ENCODE results near the gene SVIL.

The SVIL gene

DNA sequence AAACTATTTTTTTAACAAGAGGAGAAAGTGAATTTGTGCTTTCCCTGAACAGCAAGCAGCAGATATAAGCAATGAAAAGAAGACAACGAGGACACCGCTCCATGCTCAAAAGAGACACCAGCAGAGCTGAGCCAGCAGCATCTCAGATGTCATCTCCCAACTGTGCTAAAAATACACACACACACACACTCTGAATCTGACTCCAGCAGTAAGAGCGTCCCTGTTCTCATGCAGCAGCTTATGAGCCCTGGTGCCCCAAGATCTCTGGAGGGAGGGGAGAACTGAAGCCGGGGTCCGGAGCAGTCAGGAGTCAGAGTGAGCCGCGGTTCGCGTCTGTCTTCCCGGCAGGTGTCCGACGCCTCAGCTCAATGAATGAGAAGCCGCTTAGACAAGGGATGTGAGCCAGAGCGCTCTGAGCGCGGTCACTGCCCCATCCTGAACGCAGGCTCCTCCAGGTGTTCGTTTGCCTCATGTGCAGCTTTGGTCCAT is 49.2 kb downstream of the SVIL start:
- TF ChIP-seq EGR1 (IDR thresholded peaks at IDR 0.05): no peak
- TF ChIP-seq, protein P1, sequence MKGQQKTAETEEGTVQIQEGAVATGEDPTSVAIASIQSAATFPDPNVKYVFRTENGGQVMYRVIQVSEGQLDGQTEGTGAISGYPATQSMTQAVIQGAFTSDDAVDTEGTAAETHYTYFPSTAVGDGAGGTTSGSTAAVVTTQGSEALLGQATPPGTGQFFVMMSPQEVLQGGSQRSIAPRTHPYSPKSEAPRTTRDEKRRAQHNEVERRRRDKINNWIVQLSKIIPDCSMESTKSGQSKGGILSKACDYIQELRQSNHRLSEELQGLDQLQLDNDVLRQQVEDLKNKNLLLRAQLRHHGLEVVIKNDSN (IDR thresholded peaks at IDR 0.05): no peak
- TF ChIP-seq, protein P2, sequence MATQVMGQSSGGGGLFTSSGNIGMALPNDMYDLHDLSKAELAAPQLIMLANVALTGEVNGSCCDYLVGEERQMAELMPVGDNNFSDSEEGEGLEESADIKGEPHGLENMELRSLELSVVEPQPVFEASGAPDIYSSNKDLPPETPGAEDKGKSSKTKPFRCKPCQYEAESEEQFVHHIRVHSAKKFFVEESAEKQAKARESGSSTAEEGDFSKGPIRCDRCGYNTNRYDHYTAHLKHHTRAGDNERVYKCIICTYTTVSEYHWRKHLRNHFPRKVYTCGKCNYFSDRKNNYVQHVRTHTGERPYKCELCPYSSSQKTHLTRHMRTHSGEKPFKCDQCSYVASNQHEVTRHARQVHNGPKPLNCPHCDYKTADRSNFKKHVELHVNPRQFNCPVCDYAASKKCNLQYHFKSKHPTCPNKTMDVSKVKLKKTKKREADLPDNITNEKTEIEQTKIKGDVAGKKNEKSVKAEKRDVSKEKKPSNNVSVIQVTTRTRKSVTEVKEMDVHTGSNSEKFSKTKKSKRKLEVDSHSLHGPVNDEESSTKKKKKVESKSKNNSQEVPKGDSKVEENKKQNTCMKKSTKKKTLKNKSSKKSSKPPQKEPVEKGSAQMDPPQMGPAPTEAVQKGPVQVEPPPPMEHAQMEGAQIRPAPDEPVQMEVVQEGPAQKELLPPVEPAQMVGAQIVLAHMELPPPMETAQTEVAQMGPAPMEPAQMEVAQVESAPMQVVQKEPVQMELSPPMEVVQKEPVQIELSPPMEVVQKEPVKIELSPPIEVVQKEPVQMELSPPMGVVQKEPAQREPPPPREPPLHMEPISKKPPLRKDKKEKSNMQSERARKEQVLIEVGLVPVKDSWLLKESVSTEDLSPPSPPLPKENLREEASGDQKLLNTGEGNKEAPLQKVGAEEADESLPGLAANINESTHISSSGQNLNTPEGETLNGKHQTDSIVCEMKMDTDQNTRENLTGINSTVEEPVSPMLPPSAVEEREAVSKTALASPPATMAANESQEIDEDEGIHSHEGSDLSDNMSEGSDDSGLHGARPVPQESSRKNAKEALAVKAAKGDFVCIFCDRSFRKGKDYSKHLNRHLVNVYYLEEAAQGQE (IDR thresholded peaks at IDR 0.05; ENCODE audit: low read depth): no peak
- no peak for TF ChIP-seq EP300 (IDR thresholded peaks at IDR 0.05; ENCODE audit: borderline replicate concordance)
- TF ChIP-seq ZBTB7A (IDR thresholded peaks at IDR 0.05; ENCODE audit: low read depth): no peak
- TF ChIP-seq NFIC (IDR thresholded peaks at IDR 0.05): no peak
- no peak for TF ChIP-seq CREB1 (IDR thresholded peaks at IDR 0.05; ENCODE audit: low read depth)

DNA sequence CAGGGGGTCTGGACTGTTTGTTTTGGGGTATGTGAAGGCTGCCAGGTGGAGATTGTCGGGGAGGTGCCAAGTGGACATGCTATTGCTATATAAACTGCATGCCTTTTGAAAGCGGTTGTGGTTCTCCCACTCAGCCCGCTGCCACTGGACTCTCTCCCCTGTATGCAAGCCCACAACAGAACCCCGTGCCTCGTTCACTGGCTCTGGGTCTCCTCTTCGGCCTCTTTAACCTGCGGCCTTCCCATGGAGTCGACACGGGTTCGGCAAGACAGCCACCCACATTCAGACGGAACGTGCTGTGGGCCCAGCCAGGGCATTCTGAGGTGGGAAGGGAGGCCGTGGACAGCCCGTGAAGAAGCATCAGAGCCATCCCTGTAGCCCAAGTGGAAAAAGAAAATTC is 50.3 kb downstream of the SVIL start:
- TF ChIP-seq ZBTB7A (IDR thresholded peaks at IDR 0.05; ENCODE audit: low read depth) (no peak), TCF12 (IDR thresholded peaks at IDR 0.05; ENCODE audit: low read depth) (no peak), RAD21 (IDR thresholded peaks at IDR 0.05; ENCODE audit: low read depth) (no peak), YY1 (IDR thresholded peaks at IDR 0.05; ENCODE audit: low read depth) (no peak), EGR1 (IDR thresholded peaks at IDR 0.05) (no peak), CEBPB (IDR thresholded peaks at IDR 0.05) (no peak), TAF1 (IDR thresholded peaks at IDR 0.05; ENCODE audit: low read depth) (no peak), TEAD4 (IDR thresholded peaks at IDR 0.05) (no peak), FOXM1 (IDR thresholded peaks at IDR 0.05; ENCODE audit: borderline replicate concordance, low read depth) (no peak), CREB1 (IDR thresholded peaks at IDR 0.05; ENCODE audit: low read depth) (no peak), NFIC (IDR thresholded peaks at IDR 0.05) (no peak), EP300 (IDR thresholded peaks at IDR 0.05; ENCODE audit: borderline replicate concordance) (no peak)
- TF ChIP-seq, protein P1 (IDR thresholded peaks at IDR 0.05): no peak
- TF ChIP-seq, protein P3, sequence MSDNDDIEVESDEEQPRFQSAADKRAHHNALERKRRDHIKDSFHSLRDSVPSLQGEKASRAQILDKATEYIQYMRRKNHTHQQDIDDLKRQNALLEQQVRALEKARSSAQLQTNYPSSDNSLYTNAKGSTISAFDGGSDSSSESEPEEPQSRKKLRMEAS (IDR thresholded peaks at IDR 0.05): no peak
- TF ChIP-seq, protein P2 (IDR thresholded peaks at IDR 0.05; ENCODE audit: low read depth): no peak

DNA sequence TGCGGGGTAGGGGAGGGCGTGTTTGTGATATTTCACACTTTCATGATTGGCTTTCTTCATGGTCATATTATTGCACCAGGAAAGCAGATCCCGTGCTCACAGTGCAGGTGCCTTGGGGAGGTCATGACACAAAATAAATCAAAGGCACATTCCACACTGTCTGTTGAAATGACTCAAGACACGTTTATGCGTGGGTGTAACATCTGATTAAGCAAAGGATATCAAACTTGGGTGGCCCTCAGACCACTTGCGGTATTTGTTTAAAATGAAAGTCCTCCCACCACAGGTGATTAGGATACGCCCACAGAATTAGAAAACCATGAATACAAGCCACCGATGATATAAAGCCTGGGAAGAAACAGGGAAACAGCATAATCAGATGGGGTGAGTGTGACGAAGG is 51.1 kb downstream of the SVIL start:
- TF ChIP-seq EGR1 (IDR thresholded peaks at IDR 0.05) (peak; percentile 86), EP300 (IDR thresholded peaks at IDR 0.05; ENCODE audit: borderline replicate concordance) (peak; percentile 46; the same call in 1 of the 2 replicates), TEAD4 (IDR thresholded peaks at IDR 0.05) (peak; percentile 49), TAF1 (IDR thresholded peaks at IDR 0.05; ENCODE audit: low read depth) (no peak)
- TF ChIP-seq, protein P1 (IDR thresholded peaks at IDR 0.05): no peak

DNA sequence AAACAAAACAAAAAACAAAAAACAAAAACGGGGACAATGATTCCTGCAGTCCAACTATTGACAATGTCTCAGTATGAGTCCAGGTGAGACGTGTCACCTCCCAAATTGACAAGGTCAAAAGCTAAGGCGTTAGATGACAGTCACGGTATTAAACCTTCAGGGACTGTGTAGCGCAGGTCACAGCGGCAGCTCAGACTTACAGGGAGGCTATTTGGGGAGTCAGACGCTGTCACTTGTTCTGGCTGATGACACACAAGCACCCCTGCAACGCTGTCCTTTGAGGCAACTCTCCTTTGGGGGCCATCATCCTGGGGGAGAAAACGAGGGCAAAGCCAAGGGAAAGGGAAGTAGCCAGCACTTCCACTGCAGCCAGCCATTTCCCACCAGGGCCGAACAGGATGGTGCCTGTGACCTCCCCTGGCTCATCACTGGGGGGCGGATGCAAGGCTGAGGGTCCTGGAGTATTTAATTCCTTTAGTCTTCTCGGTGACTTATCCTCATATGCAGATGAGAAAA is 55.3 kb downstream of the SVIL start:
- TF ChIP-seq EGR1 (IDR thresholded peaks at IDR 0.05): no peak
- TF ChIP-seq, protein P1 (IDR thresholded peaks at IDR 0.05): no peak
- TF ChIP-seq YY1 (IDR thresholded peaks at IDR 0.05; ENCODE audit: low read depth): no peak
- no peak for TF ChIP-seq RAD21 (IDR thresholded peaks at IDR 0.05; ENCODE audit: low read depth)

DNA sequence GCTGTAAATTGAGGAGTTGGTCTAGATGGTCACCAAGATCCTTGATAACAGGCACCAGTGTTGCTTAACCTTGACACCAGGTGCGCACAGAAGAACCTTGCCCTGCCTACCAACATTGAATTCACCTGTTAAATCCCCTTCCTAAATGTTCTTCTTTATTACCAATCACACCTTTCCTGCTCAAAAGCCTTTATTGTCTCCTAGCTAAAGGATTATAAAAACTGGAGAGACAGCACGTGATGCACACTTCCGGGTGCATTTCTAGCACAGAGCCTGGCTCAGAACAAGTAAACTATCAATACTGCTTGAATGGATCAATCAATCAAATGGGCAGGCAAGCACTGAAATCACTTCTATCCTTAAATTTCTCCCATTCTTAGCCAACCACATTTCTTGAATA is 56.3 kb downstream of the SVIL start:
- no peak for TF ChIP-seq YY1 (IDR thresholded peaks at IDR 0.05; ENCODE audit: low read depth)
- no peak for TF ChIP-seq TCF12 (IDR thresholded peaks at IDR 0.05; ENCODE audit: low read depth)
- no peak for TF ChIP-seq ZBTB7A (IDR thresholded peaks at IDR 0.05; ENCODE audit: low read depth)
- no peak for TF ChIP-seq RAD21 (IDR thresholded peaks at IDR 0.05; ENCODE audit: low read depth)
- TF ChIP-seq TAF1 (IDR thresholded peaks at IDR 0.05; ENCODE audit: low read depth): no peak
- no peak for TF ChIP-seq EGR1 (IDR thresholded peaks at IDR 0.05)
- TF ChIP-seq, protein P1 (IDR thresholded peaks at IDR 0.05): no peak
- no peak for TF ChIP-seq EP300 (IDR thresholded peaks at IDR 0.05; ENCODE audit: borderline replicate concordance)
- no peak for TF ChIP-seq FOXM1 (IDR thresholded peaks at IDR 0.05; ENCODE audit: borderline replicate concordance, low read depth)
- no peak for TF ChIP-seq CREB1 (IDR thresholded peaks at IDR 0.05; ENCODE audit: low read depth)
- TF ChIP-seq TEAD4 (IDR thresholded peaks at IDR 0.05): no peak
- TF ChIP-seq, protein P3 (IDR thresholded peaks at IDR 0.05): no peak
- TF ChIP-seq, protein P2 (IDR thresholded peaks at IDR 0.05; ENCODE audit: low read depth): no peak
- no peak for TF ChIP-seq NFIC (IDR thresholded peaks at IDR 0.05)
- TF ChIP-seq CEBPB (IDR thresholded peaks at IDR 0.05): no peak
